Breast epithelium (tissue), 4 donors: Measurements from ENCODE around the gene HBA2. TPM values are rescaled to one million over a fixed set of nuclear protein-coding genes. Genes with fewer than 3 reads are reported as not detected.
"Not testable (repeated sequence)": the region's sequence is repeated elsewhere in the genome, so short reads cannot be mapped to it uniquely, and the experiment has no call there.

ENCODE experiments used
- DNase-seq, 2 donors: peaks; one replicate each; pipeline ENCODE4 v3.0.0-alpha.2; 2019; ENCODE audit warnings: low spot score in 2 of 2
- H3K27ac ChIP-seq, 2 donors: fragments of 200-600 bp; sonication (generic) in 1 of 2; one replicate each; pipeline ENCODE4 v1.5.1; 2016 to 2019; ENCODE audit warnings: mild to moderate bottlenecking in 1 of 2
- H3K27me3 ChIP-seq, 2 donors: fragments of 200-600 bp; sonication (generic) in 1 of 2; one replicate each; pipeline versions ENCODE4 v1.5.1 to v1.6.0; 2017 to 2019; ENCODE audit warnings: control low read depth in 1 of 2, mild to moderate bottlenecking in 1 of 2
- H3K36me3 ChIP-seq: fragments of 200-600 bp; one replicate; pipeline ENCODE4 v1.5.1; 2019
- H3K4me1 ChIP-seq, 2 donors: fragments of 200-600 bp; sonication (generic); one replicate each; pipeline ENCODE4 v1.5.1; 2016 to 2019; ENCODE audit warnings: control low read depth in 1 of 2
- H3K4me3 ChIP-seq, 3 donors: fragments of 200-600 bp; sonication (generic); 1 replicate in 2 of 3; 2 replicates in 1 of 3; pipeline ENCODE4 v1.5.1; 2016 to 2019; ENCODE audit warnings: mild to moderate bottlenecking in 3 of 3, moderate library complexity in 2 of 3
- H3K9me3 ChIP-seq, 2 donors: fragments of 200-600 bp; sonication (generic) in 1 of 2; one replicate each; pipeline ENCODE4 v1.5.1; 2016 to 2019; ENCODE audit warnings: control low read depth in 1 of 2
- POLR2A ChIP-seq: fragments of 450-650 bp; IDR thresholded peaks from one replicate; pipeline ENCODE4 v1.6.1; 2016; ENCODE audit warnings: antibody characterized with exemption, mild to moderate bottlenecking, moderate library complexity
- POLR2AphosphoS5 ChIP-seq, 3 donors: sonication (generic); formaldehyde crosslinking; IDR thresholded peaks; one replicate each; pipeline ENCODE4 v1.6.1; 2017; ENCODE audit warnings: antibody characterized with exemption in 3 of 3
- intact Hi-C: fragments of 100-400 bp; cut with DNase I; formaldehyde crosslinking; loops from one replicate; pipeline ENCODE4 v1.15.1; 2023; ENCODE audit warnings: low total_unique reads
- total RNA-seq, 3 donors: library from RNA; depleted of rRNA; stranded (reverse); fragments of >200 nt; gene quantifications; one replicate each; pipeline ENCODE4 v1.1.0, GENCODE V29; 2016
- TF ChIP-seq, protein P1 (sequence below), 3 donors: fragments of 450-650 bp; IDR thresholded peaks; one replicate each; pipeline ENCODE4 v1.5.1; 2016 to 2017; ENCODE audit warnings: antibody characterized with exemption in 3 of 3, mild to moderate bottlenecking in 3 of 3, moderate library complexity in 3 of 3

HBA2 gene
- total RNA-seq, 3 donors from 2014 or later = 46.4 to 83.6 (median 52.2) TPM

DNA sequence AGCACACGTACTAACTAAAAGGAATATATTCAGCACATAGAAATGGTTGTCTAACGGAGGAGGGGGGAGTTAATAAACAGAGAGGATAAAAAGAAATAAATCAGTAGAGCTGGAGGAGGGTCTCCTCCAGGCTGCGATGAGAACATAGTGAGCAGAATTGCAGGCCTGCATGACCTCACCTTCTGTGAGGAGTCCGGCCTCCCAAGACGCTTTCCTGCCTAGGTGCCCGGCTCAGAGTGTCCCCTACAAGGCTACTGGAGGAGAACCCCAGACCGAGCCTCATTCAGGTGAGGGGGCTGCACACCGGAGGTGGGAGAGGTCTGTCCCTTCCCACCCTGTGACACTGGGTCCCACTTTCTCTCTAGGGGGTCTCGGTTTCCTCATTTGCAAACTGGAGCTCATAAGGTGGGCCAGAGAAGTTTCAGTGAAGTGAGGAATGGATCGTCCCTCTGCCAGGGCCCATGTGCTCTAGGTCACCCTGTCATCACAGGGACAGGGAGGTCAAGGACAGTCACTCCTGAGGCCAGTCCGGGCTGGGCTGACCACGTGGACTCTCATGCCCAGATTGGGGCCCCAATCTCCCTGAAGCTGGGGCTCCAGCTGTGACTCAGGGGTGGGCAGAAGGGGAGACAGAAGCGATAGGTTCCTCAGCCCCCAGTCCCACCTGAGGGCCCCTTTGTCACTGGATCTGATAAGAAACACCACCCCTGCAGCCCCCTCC is 10.2 kb upstream of the HBA2 start:
- Histone ChIP-seq H3K36me3 (no peaks in the 10 kb centered on the region), H3K27ac (no peak overlapping the region), H3K9me3 (no peaks in the 10 kb centered on the region), H3K27me3 (peaks cover 15 to 30% of the 10 kb centered on the region in 2 donors), H3K4me1 (peaks cover 6 to 8% of the 10 kb centered on the region in 2 donors), H3K4me3 (no peak overlapping the region)
- TF ChIP-seq, protein P1, sequence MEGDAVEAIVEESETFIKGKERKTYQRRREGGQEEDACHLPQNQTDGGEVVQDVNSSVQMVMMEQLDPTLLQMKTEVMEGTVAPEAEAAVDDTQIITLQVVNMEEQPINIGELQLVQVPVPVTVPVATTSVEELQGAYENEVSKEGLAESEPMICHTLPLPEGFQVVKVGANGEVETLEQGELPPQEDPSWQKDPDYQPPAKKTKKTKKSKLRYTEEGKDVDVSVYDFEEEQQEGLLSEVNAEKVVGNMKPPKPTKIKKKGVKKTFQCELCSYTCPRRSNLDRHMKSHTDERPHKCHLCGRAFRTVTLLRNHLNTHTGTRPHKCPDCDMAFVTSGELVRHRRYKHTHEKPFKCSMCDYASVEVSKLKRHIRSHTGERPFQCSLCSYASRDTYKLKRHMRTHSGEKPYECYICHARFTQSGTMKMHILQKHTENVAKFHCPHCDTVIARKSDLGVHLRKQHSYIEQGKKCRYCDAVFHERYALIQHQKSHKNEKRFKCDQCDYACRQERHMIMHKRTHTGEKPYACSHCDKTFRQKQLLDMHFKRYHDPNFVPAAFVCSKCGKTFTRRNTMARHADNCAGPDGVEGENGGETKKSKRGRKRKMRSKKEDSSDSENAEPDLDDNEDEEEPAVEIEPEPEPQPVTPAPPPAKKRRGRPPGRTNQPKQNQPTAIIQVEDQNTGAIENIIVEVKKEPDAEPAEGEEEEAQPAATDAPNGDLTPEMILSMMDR (IDR thresholded peaks at IDR 0.05) = no peak
- TF ChIP-seq POLR2AphosphoS5 (IDR thresholded peaks at IDR 0.05) (no peak), POLR2A (no peak)
- no peak for DNase-seq
- intact Hi-C loops = no loop called here

DNA sequence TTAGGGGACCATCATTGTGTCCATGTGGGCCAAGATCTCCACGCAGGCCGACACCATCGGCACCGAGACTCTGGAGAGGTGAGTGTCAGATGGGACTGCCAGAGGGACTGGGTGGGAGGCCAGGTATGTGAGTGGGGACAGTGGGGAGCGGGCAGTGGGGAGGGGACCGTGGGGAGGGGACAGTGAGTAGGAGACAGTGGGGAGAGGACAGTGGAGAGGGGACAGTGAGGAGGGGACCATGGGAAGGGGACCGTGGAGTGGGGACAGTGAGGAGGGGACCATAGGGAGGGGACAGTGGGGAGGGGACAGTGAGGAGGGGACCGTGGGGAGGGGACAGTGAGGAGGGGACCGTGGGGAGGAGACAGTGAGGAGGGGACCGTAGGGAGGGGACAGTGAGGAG is 9.5 kb upstream of the HBA2 start:
- H3K27me3 ChIP-seq = peaks cover 20 to 37% of the 10 kb centered on the region in 2 donors
- DNase-seq, H3K27ac ChIP-seq, H3K4me3 ChIP-seq, H3K9me3 ChIP-seq, H3K4me1 ChIP-seq, intact Hi-C loops, H3K36me3 ChIP-seq: not testable (repeated sequence)

DNA sequence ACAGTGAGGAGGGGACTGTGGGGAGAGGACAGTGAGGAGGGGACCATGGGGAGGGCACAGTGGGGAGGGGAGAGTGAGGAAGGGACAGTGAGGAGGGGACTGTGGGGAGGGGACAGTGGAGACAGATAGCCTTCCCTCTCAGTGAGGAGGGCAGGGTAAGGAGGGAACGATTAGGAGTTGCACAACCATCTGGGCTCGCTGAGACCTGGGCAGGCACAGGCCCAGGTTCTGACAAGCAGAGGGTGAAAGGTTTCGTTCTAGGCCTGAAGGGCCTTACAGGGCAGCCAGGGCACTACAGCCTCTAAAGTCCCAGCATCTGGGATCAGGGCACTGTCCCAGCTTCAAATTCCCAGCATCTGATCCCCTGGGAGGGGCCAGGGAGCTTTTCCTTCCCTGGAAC is 9.0 kb upstream of the HBA2 start:
- DNase-seq, H3K9me3 ChIP-seq, H3K36me3 ChIP-seq, H3K4me3 ChIP-seq, H3K4me1 ChIP-seq, H3K27ac ChIP-seq, intact Hi-C loops: not testable (repeated sequence)
- peaks cover 22 to 43% of the 10 kb centered on the region in 2 donors for H3K27me3 ChIP-seq

DNA sequence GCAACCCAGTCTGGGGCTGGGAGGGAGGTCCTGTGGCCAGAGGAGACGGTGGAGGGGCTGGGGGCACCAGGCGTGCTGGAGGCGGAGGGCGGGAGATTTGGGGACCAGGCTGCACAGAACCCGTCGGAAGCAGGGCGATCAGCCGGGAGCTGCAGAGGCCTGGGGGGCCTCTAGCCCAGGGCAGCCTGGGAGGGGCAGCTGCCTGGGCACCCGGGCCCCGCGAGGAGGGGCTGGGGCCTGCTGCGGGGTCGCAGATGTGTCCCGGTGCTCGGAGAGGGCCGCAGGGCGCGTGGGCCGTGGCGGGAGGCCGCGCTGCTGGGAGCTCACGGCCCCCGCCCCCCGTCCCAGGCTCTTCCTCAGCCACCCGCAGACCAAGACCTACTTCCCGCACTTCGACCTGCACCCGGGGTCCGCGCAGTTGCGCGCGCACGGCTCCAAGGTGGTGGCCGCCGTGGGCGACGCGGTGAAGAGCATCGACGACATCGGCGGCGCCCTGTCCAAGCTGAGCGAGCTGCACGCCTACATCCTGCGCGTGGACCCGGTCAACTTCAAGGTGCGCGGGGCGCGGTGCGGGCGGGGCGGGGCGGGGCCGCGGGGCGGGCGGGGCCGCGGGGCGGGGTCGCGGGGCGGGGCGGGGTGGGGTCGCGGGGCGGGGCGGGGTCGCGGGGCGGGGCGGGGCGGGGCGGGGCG is 8.4 kb upstream of the HBA2 start:
- H3K27me3 ChIP-seq = peaks cover 22 to 49% of the 10 kb centered on the region in 2 donors
- H3K4me1 ChIP-seq, intact Hi-C loops, H3K4me3 ChIP-seq, H3K9me3 ChIP-seq, H3K27ac ChIP-seq, H3K36me3 ChIP-seq, DNase-seq: not testable (repeated sequence)

DNA sequence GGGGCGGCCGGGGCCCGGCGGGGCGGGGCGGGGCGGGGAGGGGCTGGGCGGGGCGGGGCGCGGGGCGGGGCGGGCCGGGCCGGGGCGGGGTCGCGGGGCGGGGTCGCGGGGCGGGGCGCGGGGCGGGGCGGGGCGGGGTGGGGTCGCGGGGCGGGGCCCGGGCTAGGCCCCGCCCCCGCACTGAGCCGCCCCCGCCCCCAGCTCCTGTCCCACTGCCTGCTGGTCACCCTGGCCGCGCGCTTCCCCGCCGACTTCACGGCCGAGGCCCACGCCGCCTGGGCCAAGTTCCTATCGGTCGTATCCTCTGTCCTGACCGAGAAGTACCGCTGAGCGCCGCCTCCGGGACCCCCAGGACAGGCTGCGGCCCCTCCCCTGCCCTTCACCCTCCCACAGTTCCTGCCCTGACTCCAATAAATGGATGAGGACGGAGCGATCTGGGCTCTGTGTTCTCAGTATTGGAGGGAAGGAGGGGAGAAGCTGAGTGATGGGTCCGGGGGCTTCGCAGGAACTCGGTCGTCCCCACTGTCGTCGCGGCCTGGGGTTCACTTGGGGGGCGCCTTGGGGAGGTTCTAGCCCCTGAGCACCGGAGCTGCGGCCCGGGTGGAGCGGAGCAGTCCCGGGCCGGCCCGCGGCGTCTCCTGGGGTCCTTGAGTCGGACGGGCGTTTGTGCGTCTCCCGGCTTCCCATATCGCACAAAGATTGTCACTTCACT is 7.7 kb upstream of the HBA2 start:
- Histone ChIP-seq H3K4me1 (peaks cover 6 to 8% of the 10 kb centered on the region in 2 donors), H3K36me3 (no peaks in the 10 kb centered on the region), H3K4me3 (peak overlapping the region in 2 of 3 donors; percentile 39 to 64), H3K9me3 (no peaks in the 10 kb centered on the region), H3K27me3 (peaks cover 22 to 50% of the 10 kb centered on the region in 2 donors), H3K27ac (no peak overlapping the region)
- TF ChIP-seq POLR2A (no peak), POLR2AphosphoS5 (IDR thresholded peaks at IDR 0.05) (no peak)
- TF ChIP-seq, protein P1 (IDR thresholded peaks at IDR 0.05) = no peak
- no peak for DNase-seq
- intact Hi-C loops = no loop called here

DNA sequence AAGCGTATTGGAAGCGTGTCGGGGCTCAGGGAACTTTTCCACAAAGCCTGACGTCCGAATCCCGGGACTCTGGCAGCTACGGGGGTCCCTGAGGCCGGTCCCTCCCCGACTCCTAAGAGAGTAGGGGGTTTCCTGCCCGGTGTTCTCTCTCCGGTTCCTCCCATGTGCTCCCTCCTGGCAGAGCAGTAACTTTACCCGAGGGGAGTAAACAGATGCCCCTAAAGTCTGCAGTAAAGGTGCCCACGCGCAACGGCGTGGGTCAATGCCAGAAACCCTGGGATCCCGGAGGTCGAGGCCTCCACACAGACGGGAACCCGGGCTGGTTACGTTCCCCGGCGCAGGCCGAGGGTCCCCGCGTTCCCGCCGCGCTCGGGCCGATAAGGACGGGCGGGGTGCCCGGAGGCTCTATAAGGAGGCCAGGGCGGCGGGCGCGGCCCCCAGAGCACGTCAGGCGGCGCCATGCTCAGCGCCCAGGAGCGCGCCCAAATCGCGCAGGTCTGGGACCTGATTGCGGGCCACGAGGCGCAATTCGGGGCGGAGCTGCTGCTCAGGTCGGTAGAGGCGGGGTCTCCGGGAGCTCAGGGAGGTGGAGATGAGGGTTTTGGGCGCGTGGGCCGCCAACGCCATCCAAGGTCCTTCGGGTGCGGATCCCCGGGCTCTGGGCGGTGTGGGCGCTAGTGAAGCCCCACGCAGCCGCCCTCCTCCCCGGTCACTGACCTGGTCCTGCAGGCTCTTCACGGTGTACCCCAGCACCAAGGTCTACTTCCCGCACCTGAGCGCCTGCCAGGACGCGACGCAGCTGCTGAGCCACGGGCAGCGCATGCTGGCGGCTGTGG is 6.9 kb upstream of the HBA2 start, which contains the start of gene HBM:
Gene HBM, plus strand, starts transcription at position 440 of the 836 bp plus-strand sequence. Its CDS starts 20 bp downstream, at position 460.
- DNase-seq = no peak
- peak within 1 kb of the TSS in 2 of 3 donors; percentile 39 to 64 for H3K4me3 ChIP-seq
- peaks cover 6 to 8% of the 10 kb centered on the region in 2 donors for H3K4me1 ChIP-seq
- TF ChIP-seq POLR2A = no peak
- no peak for TF ChIP-seq POLR2AphosphoS5 (IDR thresholded peaks at IDR 0.05)
- TF ChIP-seq, protein P1 (IDR thresholded peaks at IDR 0.05) = no peak
- intact Hi-C loops = no loop called here
- peaks cover 22 to 57% of the 10 kb centered on the region in 2 donors for H3K27me3 ChIP-seq
- H3K27ac ChIP-seq = no peak within 1 kb of the TSS
- H3K9me3 ChIP-seq = no peaks in the 10 kb centered on the region
- H3K36me3 ChIP-seq = no peaks in the 10 kb centered on the region
